ENCODE measurements around the gene HUNK.

The HUNK gene

GRCh38 chr21:31961027-31961426, 88.2 kb downstream of the HUNK start:
- Histone ChIP-seq H2BK5ac (ENCODE audit: low read depth, low read length, poor library complexity) (no peak overlapping the region), H4K91ac (ENCODE audit: low read depth, low read length) (no peak overlapping the region), H3K79me2 (ENCODE audit: control insufficient read depth, insufficient read depth, low read length, poor library complexity) (no peaks in the 10 kb centered on the region), H3K4me2 (ENCODE audit: low read length) (no peak overlapping the region), H3K14ac (ENCODE audit: low read length) (no peak overlapping the region), H4K12ac (ENCODE audit: low read depth, low read length) (no peak overlapping the region), H3K36me3 (ENCODE audit: control insufficient read depth in 1 of 2, insufficient read depth in 2 of 2, low read length in 2 of 2) (peaks cover 0 to 5% of the 10 kb centered on the region in 2 experiments), H2AFZ (ENCODE audit: insufficient read depth, low read length, poor library complexity) (no peak overlapping the region), H3K4me3 (ENCODE audit: low read depth, low read length) (no peak overlapping the region), H3K4me1 (ENCODE audit: control insufficient read depth in 1 of 2, insufficient read depth in 2 of 2, low read length in 2 of 2) (no peaks in the 10 kb centered on the region), H3K4ac (ENCODE audit: low read depth, low read length) (no peak overlapping the region), H3K23ac (ENCODE audit: low read length) (no peak overlapping the region), H3K27me3 (ENCODE audit: insufficient read depth, low read length) (no peaks in the 10 kb centered on the region), H3K9me3 (ENCODE audit: insufficient read depth, low read depth, low read length) (no peaks in the 10 kb centered on the region), H2AK5ac (ENCODE audit: low read length) (no peak overlapping the region), H3K18ac (ENCODE audit: low read length) (no peak overlapping the region), H4K8ac (ENCODE audit: low read depth, low read length) (no peak overlapping the region), H3K9ac (ENCODE audit: low read length) (no peak overlapping the region), H2BK120ac (ENCODE audit: insufficient read depth, low read length, poor library complexity) (no peak overlapping the region), H3K79me1 (ENCODE audit: low read length) (no peaks in the 10 kb centered on the region), H3K27ac (ENCODE audit: low read depth, low read length) (no peak overlapping the region), H2BK12ac (ENCODE audit: low read length) (no peak overlapping the region)
- WGBS (ENCODE audit: extremely low coverage, insufficient coverage, insufficient read length): no CpG with 5 or more reads among the region's 3 CpGs
- DNase-seq: no peak

- Histone ChIP-seq H3K4me3 (ENCODE audit: low read depth, low read length) (no peak overlapping the region), H3K79me2 (ENCODE audit: control insufficient read depth, insufficient read depth, low read length, poor library complexity) (no peaks in the 10 kb centered on the region), H2BK5ac (ENCODE audit: low read depth, low read length, poor library complexity) (no peak overlapping the region), H4K12ac (ENCODE audit: low read depth, low read length) (no peak overlapping the region), H3K27me3 (ENCODE audit: insufficient read depth, low read length) (no peaks in the 10 kb centered on the region), H4K8ac (ENCODE audit: low read depth, low read length) (no peak overlapping the region), H2BK12ac (ENCODE audit: low read length) (no peak overlapping the region), H2AFZ (ENCODE audit: insufficient read depth, low read length, poor library complexity) (no peak overlapping the region), H3K27ac (ENCODE audit: low read depth, low read length) (no peak overlapping the region), H3K4me1 (ENCODE audit: control insufficient read depth in 1 of 2, insufficient read depth in 2 of 2, low read length in 2 of 2) (no peaks in the 10 kb centered on the region), H2BK120ac (ENCODE audit: insufficient read depth, low read length, poor library complexity) (no peak overlapping the region), H3K9me3 (ENCODE audit: insufficient read depth, low read depth, low read length) (no peaks in the 10 kb centered on the region), H4K91ac (ENCODE audit: low read depth, low read length) (no peak overlapping the region), H3K79me1 (ENCODE audit: low read length) (no peaks in the 10 kb centered on the region), H3K4me2 (ENCODE audit: low read length) (no peak overlapping the region), H2AK5ac (ENCODE audit: low read length) (no peak overlapping the region), H3K18ac (ENCODE audit: low read length) (no peak overlapping the region), H3K9ac (ENCODE audit: low read length) (no peak overlapping the region), H3K4ac (ENCODE audit: low read depth, low read length) (no peak overlapping the region), H3K14ac (ENCODE audit: low read length) (no peak overlapping the region), H3K36me3 (ENCODE audit: control insufficient read depth in 1 of 2, insufficient read depth in 2 of 2, low read length in 2 of 2) (peaks cover 0 to 5% of the 10 kb centered on the region in 2 experiments), H3K23ac (ENCODE audit: low read length) (no peak overlapping the region)
- DNase-seq: no peak
- no CpG with 5 or more reads among the region's 1 CpG for WGBS (ENCODE audit: extremely low coverage, insufficient coverage, insufficient read length)
Observed at GRCh38 chr21:31961704-31962103, 88.9 kb downstream of the HUNK start.

GRCh38 chr21:31964692-31965091, 91.9 kb downstream of the HUNK start:
- Histone ChIP-seq H2AK5ac (ENCODE audit: low read length) (no peak overlapping the region), H3K36me3 (ENCODE audit: control insufficient read depth in 1 of 2, insufficient read depth in 2 of 2, low read length in 2 of 2) (peaks cover 3% of the 10 kb centered on the region in 2 experiments), H3K14ac (ENCODE audit: low read length) (no peak overlapping the region), H3K4me2 (ENCODE audit: low read length) (no peak overlapping the region), H3K9ac (ENCODE audit: low read length) (no peak overlapping the region), H2BK5ac (ENCODE audit: low read depth, low read length, poor library complexity) (no peak overlapping the region), H3K23ac (ENCODE audit: low read length) (no peak overlapping the region), H3K27me3 (ENCODE audit: insufficient read depth, low read length) (no peaks in the 10 kb centered on the region), H2BK12ac (ENCODE audit: low read length) (no peak overlapping the region), H3K79me1 (ENCODE audit: low read length) (no peaks in the 10 kb centered on the region), H3K79me2 (ENCODE audit: control insufficient read depth, insufficient read depth, low read length, poor library complexity) (no peaks in the 10 kb centered on the region), H3K27ac (ENCODE audit: low read depth, low read length) (no peak overlapping the region), H3K18ac (ENCODE audit: low read length) (no peak overlapping the region), H4K8ac (ENCODE audit: low read depth, low read length) (no peak overlapping the region), H2AFZ (ENCODE audit: insufficient read depth, low read length, poor library complexity) (no peak overlapping the region), H3K4me3 (ENCODE audit: low read depth, low read length) (no peak overlapping the region), H2BK120ac (ENCODE audit: insufficient read depth, low read length, poor library complexity) (no peak overlapping the region), H3K9me3 (ENCODE audit: insufficient read depth, low read depth, low read length) (no peaks in the 10 kb centered on the region), H3K4me1 (ENCODE audit: control insufficient read depth in 1 of 2, insufficient read depth in 2 of 2, low read length in 2 of 2) (no peaks in the 10 kb centered on the region), H4K12ac (ENCODE audit: low read depth, low read length) (no peak overlapping the region), H3K4ac (ENCODE audit: low read depth, low read length) (no peak overlapping the region), H4K91ac (ENCODE audit: low read depth, low read length) (no peak overlapping the region)
- no peak for DNase-seq
- WGBS (ENCODE audit: extremely low coverage, insufficient coverage, insufficient read length): no CpG with 5 or more reads among the region's 6 CpGs

- no peak overlapping the region for H2BK12ac ChIP-seq (ENCODE audit: low read length)
- H4K8ac ChIP-seq (ENCODE audit: low read depth, low read length): no peak overlapping the region
- no peak overlapping the region for H3K4me3 ChIP-seq (ENCODE audit: low read depth, low read length)
- H2BK120ac ChIP-seq (ENCODE audit: insufficient read depth, low read length, poor library complexity): no peak overlapping the region
- no peak overlapping the region for H4K91ac ChIP-seq (ENCODE audit: low read depth, low read length)
- H4K12ac ChIP-seq (ENCODE audit: low read depth, low read length): no peak overlapping the region
- no peak overlapping the region for H3K14ac ChIP-seq (ENCODE audit: low read length)
- H3K79me1 ChIP-seq (ENCODE audit: low read length): no peaks in the 10 kb centered on the region
- H3K4me2 ChIP-seq (ENCODE audit: low read length): no peak overlapping the region
- H2AK5ac ChIP-seq (ENCODE audit: low read length): no peak overlapping the region
- no CpG with 5 or more reads among the region's 7 CpGs for WGBS (ENCODE audit: extremely low coverage, insufficient coverage, insufficient read length)
- DNase-seq: no peak
- peaks cover 3 to 9% of the 10 kb centered on the region in 2 experiments for H3K36me3 ChIP-seq (ENCODE audit: control insufficient read depth in 1 of 2, insufficient read depth in 2 of 2, low read length in 2 of 2)
- no peak overlapping the region for H3K27ac ChIP-seq (ENCODE audit: low read depth, low read length)
- H3K27me3 ChIP-seq (ENCODE audit: insufficient read depth, low read length): no peaks in the 10 kb centered on the region
- H3K4me1 ChIP-seq (ENCODE audit: control insufficient read depth in 1 of 2, insufficient read depth in 2 of 2, low read length in 2 of 2): no peaks in the 10 kb centered on the region
- no peak overlapping the region for H2AFZ ChIP-seq (ENCODE audit: insufficient read depth, low read length, poor library complexity)
- no peak overlapping the region for H3K18ac ChIP-seq (ENCODE audit: low read length)
- H3K4ac ChIP-seq (ENCODE audit: low read depth, low read length): no peak overlapping the region
- H3K9ac ChIP-seq (ENCODE audit: low read length): no peak overlapping the region
- H3K23ac ChIP-seq (ENCODE audit: low read length): no peak overlapping the region
- H2BK5ac ChIP-seq (ENCODE audit: low read depth, low read length, poor library complexity): no peak overlapping the region
- no peaks in the 10 kb centered on the region for H3K9me3 ChIP-seq (ENCODE audit: insufficient read depth, low read depth, low read length)
- H3K79me2 ChIP-seq (ENCODE audit: control insufficient read depth, insufficient read depth, low read length, poor library complexity): no peaks in the 10 kb centered on the region
Observed at GRCh38 chr21:31967334-31967733, 94.5 kb downstream of the HUNK start.

All from trophoblast cell (in vitro differentiated cells and primary cell).